ENCODE data around the gene TTF2.

TTF2 gene

GRCh38 chr1:117049857-117050256 is 10.3 kb upstream of the TTF2 start:
- Histone ChIP-seq H3K4me1 (ENCODE audit: control insufficient read depth, insufficient read depth, low read length) (peaks cover 8% of the 10 kb centered on the region), H3K4me3 (ENCODE audit: low read length) (no peak overlapping the region), H3K27me3 (ENCODE audit: control insufficient read depth, insufficient read depth, low read length) (no peaks in the 10 kb centered on the region), H3K9me3 (ENCODE audit: control insufficient read depth, low read length) (no peaks in the 10 kb centered on the region), H3K36me3 (ENCODE audit: control insufficient read depth, insufficient read depth, low read length) (no peaks in the 10 kb centered on the region), H3K9ac (ENCODE audit: low read length) (no peak overlapping the region)

GRCh38 chr1:117051224-117052064 is 8.7 kb upstream of the TTF2 start:
- H3K36me3 ChIP-seq (ENCODE audit: control insufficient read depth, insufficient read depth, low read length): no peaks in the 10 kb centered on the region
- peak overlapping the region; percentile 53 for H3K9ac ChIP-seq (ENCODE audit: low read length)
- no peak overlapping the region for H3K4me3 ChIP-seq (ENCODE audit: low read length)
- H3K9me3 ChIP-seq (ENCODE audit: control insufficient read depth, low read length): no peaks in the 10 kb centered on the region
- H3K4me1 ChIP-seq (ENCODE audit: control insufficient read depth, insufficient read depth, low read length): peaks cover 8% of the 10 kb centered on the region
- H3K27me3 ChIP-seq (ENCODE audit: control insufficient read depth, insufficient read depth, low read length): no peaks in the 10 kb centered on the region

GRCh38 chr1:117054068-117054467 is 6.1 kb upstream of the TTF2 start:
- Histone ChIP-seq H3K9me3 (ENCODE audit: control insufficient read depth, low read length) (no peaks in the 10 kb centered on the region), H3K4me1 (ENCODE audit: control insufficient read depth, insufficient read depth, low read length) (peaks cover 12% of the 10 kb centered on the region), H3K4me3 (ENCODE audit: low read length) (no peak overlapping the region), H3K9ac (ENCODE audit: low read length) (no peak overlapping the region), H3K27me3 (ENCODE audit: control insufficient read depth, insufficient read depth, low read length) (no peaks in the 10 kb centered on the region), H3K36me3 (ENCODE audit: control insufficient read depth, insufficient read depth, low read length) (no peaks in the 10 kb centered on the region)

- no peaks in the 10 kb centered on the region for H3K36me3 ChIP-seq (ENCODE audit: control insufficient read depth, insufficient read depth, low read length)
- no peaks in the 10 kb centered on the region for H3K9me3 ChIP-seq (ENCODE audit: control insufficient read depth, low read length)
- no peaks in the 10 kb centered on the region for H3K27me3 ChIP-seq (ENCODE audit: control insufficient read depth, insufficient read depth, low read length)
- peak overlapping the region; percentile 87 for H3K4me3 ChIP-seq (ENCODE audit: low read length)
- H3K4me1 ChIP-seq (ENCODE audit: control insufficient read depth, insufficient read depth, low read length): peaks cover 8% of the 10 kb centered on the region
- H3K9ac ChIP-seq (ENCODE audit: low read length): peak overlapping the region; percentile 51
Measured at GRCh38 chr1:117058810-117059209, 1.3 kb upstream of the TTF2 start.

- H3K4me3 ChIP-seq (ENCODE audit: low read length): peak overlapping the region; percentile 87
- no peaks in the 10 kb centered on the region for H3K36me3 ChIP-seq (ENCODE audit: control insufficient read depth, insufficient read depth, low read length)
- no peaks in the 10 kb centered on the region for H3K9me3 ChIP-seq (ENCODE audit: control insufficient read depth, low read length)
- peaks cover 8% of the 10 kb centered on the region for H3K4me1 ChIP-seq (ENCODE audit: control insufficient read depth, insufficient read depth, low read length)
- no peaks in the 10 kb centered on the region for H3K27me3 ChIP-seq (ENCODE audit: control insufficient read depth, insufficient read depth, low read length)
- H3K9ac ChIP-seq (ENCODE audit: low read length): peak overlapping the region; percentile 51
Measured at GRCh38 chr1:117059334-117059677, 820 bp upstream of the TTF2 start.

GRCh38 chr1:117060441-117061317 is 553 bp downstream of the TTF2 start:
- H3K9ac ChIP-seq (ENCODE audit: low read length): peak overlapping the region; percentile 94
- peak overlapping the region; percentile 87 for H3K4me3 ChIP-seq (ENCODE audit: low read length)
- H3K36me3 ChIP-seq (ENCODE audit: control insufficient read depth, insufficient read depth, low read length): no peaks in the 10 kb centered on the region
- no peaks in the 10 kb centered on the region for H3K27me3 ChIP-seq (ENCODE audit: control insufficient read depth, insufficient read depth, low read length)
- no peaks in the 10 kb centered on the region for H3K9me3 ChIP-seq (ENCODE audit: control insufficient read depth, low read length)
- peaks cover 8% of the 10 kb centered on the region for H3K4me1 ChIP-seq (ENCODE audit: control insufficient read depth, insufficient read depth, low read length)

GRCh38 chr1:117061986-117062415 is 1.9 kb downstream of the TTF2 start:
- Histone ChIP-seq H3K4me1 (ENCODE audit: control insufficient read depth, insufficient read depth, low read length) (peaks cover 8% of the 10 kb centered on the region), H3K27me3 (ENCODE audit: control insufficient read depth, insufficient read depth, low read length) (no peaks in the 10 kb centered on the region), H3K9me3 (ENCODE audit: control insufficient read depth, low read length) (no peaks in the 10 kb centered on the region), H3K4me3 (ENCODE audit: low read length) (no peak overlapping the region), H3K36me3 (ENCODE audit: control insufficient read depth, insufficient read depth, low read length) (no peaks in the 10 kb centered on the region), H3K9ac (ENCODE audit: low read length) (no peak overlapping the region)

- Histone ChIP-seq H3K4me3 (ENCODE audit: low read length) (no peak overlapping the region), H3K27me3 (ENCODE audit: control insufficient read depth, insufficient read depth, low read length) (no peaks in the 10 kb centered on the region), H3K9me3 (ENCODE audit: control insufficient read depth, low read length) (no peaks in the 10 kb centered on the region), H3K9ac (ENCODE audit: low read length) (no peak overlapping the region), H3K4me1 (ENCODE audit: control insufficient read depth, insufficient read depth, low read length) (no peaks in the 10 kb centered on the region), H3K36me3 (ENCODE audit: control insufficient read depth, insufficient read depth, low read length) (no peaks in the 10 kb centered on the region)
Measured at GRCh38 chr1:117066367-117066766, 6.2 kb downstream of the TTF2 start.

GRCh38 chr1:117067533-117068370 is 7.6 kb downstream of the TTF2 start:
- H3K9me3 ChIP-seq (ENCODE audit: control insufficient read depth, low read length): no peaks in the 10 kb centered on the region
- no peak overlapping the region for H3K9ac ChIP-seq (ENCODE audit: low read length)
- no peaks in the 10 kb centered on the region for H3K36me3 ChIP-seq (ENCODE audit: control insufficient read depth, insufficient read depth, low read length)
- no peak overlapping the region for H3K4me3 ChIP-seq (ENCODE audit: low read length)
- H3K27me3 ChIP-seq (ENCODE audit: control insufficient read depth, insufficient read depth, low read length): no peaks in the 10 kb centered on the region
- peaks cover 4% of the 10 kb centered on the region for H3K4me1 ChIP-seq (ENCODE audit: control insufficient read depth, insufficient read depth, low read length)

GRCh38 chr1:117068580-117068979 is 8.5 kb downstream of the TTF2 start:
- H3K9me3 ChIP-seq (ENCODE audit: control insufficient read depth, low read length): no peaks in the 10 kb centered on the region
- no peaks in the 10 kb centered on the region for H3K27me3 ChIP-seq (ENCODE audit: control insufficient read depth, insufficient read depth, low read length)
- H3K4me1 ChIP-seq (ENCODE audit: control insufficient read depth, insufficient read depth, low read length): peaks cover 4% of the 10 kb centered on the region
- H3K4me3 ChIP-seq (ENCODE audit: low read length): no peak overlapping the region
- no peaks in the 10 kb centered on the region for H3K36me3 ChIP-seq (ENCODE audit: control insufficient read depth, insufficient read depth, low read length)
- H3K9ac ChIP-seq (ENCODE audit: low read length): no peak overlapping the region

- H3K4me1 ChIP-seq (ENCODE audit: control insufficient read depth, insufficient read depth, low read length): peaks cover 4% of the 10 kb centered on the region
- H3K9ac ChIP-seq (ENCODE audit: low read length): no peak overlapping the region
- no peaks in the 10 kb centered on the region for H3K9me3 ChIP-seq (ENCODE audit: control insufficient read depth, low read length)
- no peaks in the 10 kb centered on the region for H3K36me3 ChIP-seq (ENCODE audit: control insufficient read depth, insufficient read depth, low read length)
- no peaks in the 10 kb centered on the region for H3K27me3 ChIP-seq (ENCODE audit: control insufficient read depth, insufficient read depth, low read length)
- H3K4me3 ChIP-seq (ENCODE audit: low read length): no peak overlapping the region
Measured at GRCh38 chr1:117069220-117069844, 9.2 kb downstream of the TTF2 start.

All from mucosa of stomach (tissue), 1 donor.